GM13976 (cell line): ENCODE results near the gene GPATCH4.

ENCODE experiments used
- DNase-seq: peaks from one replicate; pipeline ENCODE4 v3.0.0; 2012; ENCODE audit warnings: low spot score
- in situ Hi-C: fragments of 300-500 bp; cut with MboI; formaldehyde crosslinking; loops from one replicate; pipeline ENCODE4 v1.12.0; 2022; ENCODE audit warnings: low sequenced_read_pairs, mixed read lengths, inconsistent platforms; ENCODE audit not compliant: unreplicated experiment
- TF ChIP-seq, protein P1 (sequence below): IDR thresholded peaks from 2 replicates; pipeline ENCODE4 v1.5.1; 2012; ENCODE audit warnings: borderline replicate concordance, mild to moderate bottlenecking; ENCODE audit not compliant: insufficient read depth; ENCODE audit errors: extremely low read depth, missing control alignments, control extremely low read depth

Gene GPATCH4

DNA sequence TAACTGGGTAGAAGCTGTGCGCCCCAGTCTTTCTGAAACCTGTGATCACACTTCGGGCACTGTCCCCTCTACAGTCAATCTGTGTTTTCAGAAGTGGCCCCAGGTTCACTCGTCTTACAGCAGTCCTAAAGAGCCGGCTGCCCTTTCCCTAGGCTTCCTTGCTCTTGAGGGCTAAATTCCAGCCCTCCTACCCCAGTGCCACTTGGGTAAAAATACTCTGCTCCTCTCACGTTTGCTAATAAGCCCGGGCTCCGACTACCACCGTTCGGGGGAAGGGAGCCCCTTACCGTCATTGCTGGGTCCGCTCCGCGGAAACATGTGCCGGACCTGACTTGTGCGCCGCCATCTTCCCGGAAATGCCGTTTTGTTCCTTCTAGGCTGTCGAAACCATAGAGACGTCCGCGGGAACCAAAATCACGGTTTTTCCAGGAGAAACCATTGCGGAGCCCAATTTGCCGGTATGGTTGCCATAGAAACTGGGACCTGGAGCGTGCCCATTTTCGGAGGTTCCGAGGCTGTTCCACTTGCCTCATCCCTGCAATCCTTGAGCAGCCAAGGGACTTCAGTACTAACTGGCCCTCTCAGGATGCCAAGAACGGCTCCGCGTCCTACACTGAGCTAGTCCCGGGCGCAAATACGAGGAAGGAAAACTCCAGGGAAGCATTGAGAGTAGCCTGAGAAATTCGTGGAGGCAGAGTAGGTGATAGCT lies at the start of gene GPATCH4:
GPATCH4 (minus strand) TSS at position 358 of the 709 bp plus-strand sequence.
- peak; percentile 73 for DNase-seq
- TF ChIP-seq, protein P1, sequence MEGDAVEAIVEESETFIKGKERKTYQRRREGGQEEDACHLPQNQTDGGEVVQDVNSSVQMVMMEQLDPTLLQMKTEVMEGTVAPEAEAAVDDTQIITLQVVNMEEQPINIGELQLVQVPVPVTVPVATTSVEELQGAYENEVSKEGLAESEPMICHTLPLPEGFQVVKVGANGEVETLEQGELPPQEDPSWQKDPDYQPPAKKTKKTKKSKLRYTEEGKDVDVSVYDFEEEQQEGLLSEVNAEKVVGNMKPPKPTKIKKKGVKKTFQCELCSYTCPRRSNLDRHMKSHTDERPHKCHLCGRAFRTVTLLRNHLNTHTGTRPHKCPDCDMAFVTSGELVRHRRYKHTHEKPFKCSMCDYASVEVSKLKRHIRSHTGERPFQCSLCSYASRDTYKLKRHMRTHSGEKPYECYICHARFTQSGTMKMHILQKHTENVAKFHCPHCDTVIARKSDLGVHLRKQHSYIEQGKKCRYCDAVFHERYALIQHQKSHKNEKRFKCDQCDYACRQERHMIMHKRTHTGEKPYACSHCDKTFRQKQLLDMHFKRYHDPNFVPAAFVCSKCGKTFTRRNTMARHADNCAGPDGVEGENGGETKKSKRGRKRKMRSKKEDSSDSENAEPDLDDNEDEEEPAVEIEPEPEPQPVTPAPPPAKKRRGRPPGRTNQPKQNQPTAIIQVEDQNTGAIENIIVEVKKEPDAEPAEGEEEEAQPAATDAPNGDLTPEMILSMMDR: no peak
- in situ Hi-C loops: loop anchor here (10.0 kb wide), 1 partner anchor 216 kb away; no protein-coding TSS in a partner anchor

DNA sequence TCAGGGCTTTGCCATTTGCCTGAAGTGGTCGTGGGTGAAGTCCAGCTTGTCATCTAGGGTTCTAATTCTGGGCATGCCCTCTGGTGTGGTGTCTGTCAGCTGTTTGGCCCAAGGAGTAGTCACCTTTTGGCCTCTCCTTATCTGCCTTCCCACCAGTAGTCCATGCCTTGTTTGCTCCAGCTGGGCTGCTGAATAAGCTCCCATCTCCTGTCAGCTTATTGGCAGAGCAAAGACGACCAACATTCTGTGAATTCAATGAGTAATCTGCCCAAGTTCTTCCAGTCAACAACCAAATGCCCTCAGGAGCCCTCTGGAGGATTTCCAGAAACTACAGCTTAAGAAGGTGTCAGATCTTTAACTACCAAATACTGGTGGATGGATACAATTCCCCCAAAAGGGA lies 47.7 kb upstream of the GPATCH4 start:
- DNase-seq: no peak
- TF ChIP-seq, protein P1: no peak
- in situ Hi-C loops: no loop called here

DNA sequence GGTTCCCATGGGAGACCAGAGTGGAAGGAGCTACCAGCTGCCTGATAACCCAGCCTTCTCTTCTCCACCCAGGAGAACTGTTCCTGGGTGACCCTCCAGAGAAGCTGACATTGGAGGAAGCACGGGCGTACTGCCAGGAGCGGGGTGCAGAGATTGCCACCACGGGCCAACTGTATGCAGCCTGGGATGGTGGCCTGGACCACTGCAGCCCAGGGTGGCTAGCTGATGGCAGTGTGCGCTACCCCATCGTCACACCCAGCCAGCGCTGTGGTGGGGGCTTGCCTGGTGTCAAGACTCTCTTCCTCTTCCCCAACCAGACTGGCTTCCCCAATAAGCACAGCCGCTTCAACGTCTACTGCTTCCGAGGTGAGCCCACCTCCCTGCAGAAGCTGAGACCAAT lies 47.2 kb upstream of the GPATCH4 start:
- in situ Hi-C loops: no loop called here
- TF ChIP-seq, protein P1: no peak
- no peak for DNase-seq

DNA sequence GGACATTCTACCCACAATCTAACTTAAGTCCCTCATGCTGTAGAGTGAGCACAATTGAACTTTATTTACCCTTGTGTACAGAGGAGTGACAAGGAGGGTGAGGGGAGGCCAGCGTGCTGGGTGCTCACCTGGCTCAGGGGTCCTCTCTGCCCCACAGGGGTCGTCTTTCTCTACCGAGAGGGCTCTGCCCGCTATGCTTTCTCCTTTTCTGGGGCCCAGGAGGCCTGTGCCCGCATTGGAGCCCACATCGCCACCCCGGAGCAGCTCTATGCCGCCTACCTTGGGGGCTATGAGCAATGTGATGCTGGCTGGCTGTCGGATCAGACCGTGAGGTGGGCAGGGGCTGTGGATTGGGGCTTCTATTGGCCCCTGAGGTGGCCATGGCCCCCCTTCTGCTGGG lies 46.1 kb upstream of the GPATCH4 start:
- TF ChIP-seq, protein P1: no peak
- DNase-seq: no peak
- in situ Hi-C loops: no loop called here

DNA sequence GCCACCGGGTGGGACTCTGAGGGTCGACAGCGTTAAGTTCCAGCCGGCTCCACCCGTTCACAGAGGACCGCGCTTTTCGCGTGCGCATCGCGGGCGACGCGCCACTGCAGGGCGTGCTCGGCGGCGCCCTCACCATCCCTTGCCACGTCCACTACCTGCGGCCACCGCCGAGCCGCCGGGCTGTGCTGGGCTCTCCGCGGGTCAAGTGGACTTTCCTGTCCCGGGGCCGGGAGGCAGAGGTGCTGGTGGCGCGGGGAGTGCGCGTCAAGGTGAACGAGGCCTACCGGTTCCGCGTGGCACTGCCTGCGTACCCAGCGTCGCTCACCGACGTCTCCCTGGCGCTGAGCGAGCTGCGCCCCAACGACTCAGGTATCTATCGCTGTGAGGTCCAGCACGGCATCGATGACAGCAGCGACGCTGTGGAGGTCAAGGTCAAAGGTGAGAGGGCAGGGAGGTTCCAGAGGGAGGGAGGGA lies 45.5 kb upstream of the GPATCH4 start:
- in situ Hi-C loops: no loop called here
- TF ChIP-seq, protein P1: no peak
- no peak for DNase-seq

DNA sequence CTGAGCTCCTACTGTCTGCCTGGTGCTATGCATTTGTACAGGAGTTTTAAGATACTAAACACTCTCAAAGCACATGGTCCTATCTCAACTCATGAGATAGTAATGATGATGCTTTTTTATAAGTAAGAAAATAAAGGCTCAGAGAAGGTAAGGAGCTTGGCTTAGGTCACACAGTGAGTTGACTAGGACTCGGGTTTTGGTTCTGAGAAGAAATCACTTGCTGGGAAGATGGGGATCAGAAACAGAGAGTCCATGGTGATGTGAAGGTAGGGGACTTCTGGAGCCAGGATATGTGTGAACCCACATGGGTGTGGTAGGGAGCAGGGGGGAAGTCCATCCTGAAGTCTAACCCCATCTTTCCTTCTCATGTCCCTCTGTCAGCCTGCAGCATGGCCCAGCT lies 44.4 kb upstream of the GPATCH4 start:
- no peak for DNase-seq
- in situ Hi-C loops: no loop called here
- TF ChIP-seq, protein P1: no peak
